Muscle of leg (tissue), 11 donors: Measurements from ENCODE around the gene DHH. TPM values are rescaled to one million over a fixed set of nuclear protein-coding genes. Genes with fewer than 3 reads are reported as not detected.

Experiments
- DNase-seq: peaks from one replicate; pipeline ENCODE4 v3.0.0; 2013
- H3K27ac ChIP-seq: one replicate; pipeline ENCODE4 v1.5.1; 2013; ENCODE audit warnings: mild to moderate bottlenecking, low read length, control low read depth
- H3K27me3 ChIP-seq: one replicate; pipeline ENCODE4 v1.6.1; 2013; ENCODE audit warnings: low read length; ENCODE audit not compliant: control insufficient read depth, insufficient read depth
- H3K36me3 ChIP-seq: one replicate; pipeline ENCODE4 v1.6.1; 2013; ENCODE audit warnings: low read length; ENCODE audit not compliant: control insufficient read depth, insufficient read depth
- H3K4me1 ChIP-seq: one replicate; pipeline ENCODE4 v1.6.1; 2013; ENCODE audit warnings: low read length; ENCODE audit not compliant: control insufficient read depth, insufficient read depth
- H3K4me3 ChIP-seq: one replicate; pipeline ENCODE4 v1.5.1; 2013; ENCODE audit warnings: low read length, control low read depth
- H3K9me3 ChIP-seq: replicated peaks from 2 replicates; pipeline ENCODE4 v1.6.1; 2013; ENCODE audit warnings: low read depth, low read length; ENCODE audit not compliant: control insufficient read depth
- WGBS: methylation state at CpG from one replicate; pipeline ENCODE4 v1.1.5; 2013; ENCODE audit warnings: missing lambda C conversion rate; ENCODE audit not compliant: insufficient coverage; 5-methylcytosine and 5-hydroxymethylcytosine counted together
- polyA plus RNA-seq, 8 donors: library from polyadenylated mRNA; unstranded; fragments of 120-200 nt; gene quantifications; one replicate each; pipeline versions ENCODE4 v1.2.1 to v1.2.3, GENCODE V29; 2013; ENCODE audit warnings: inconsistent platforms in 1 of 8, low replicate concordance in 1 of 8; ENCODE audit not compliant: insufficient read length in 8 of 8, insufficient read depth in 1 of 8
- total RNA-seq: library from RNA; stranded (reverse); fragments of 120-200 nt; gene quantifications from one replicate; pipeline ENCODE4 v1.2.4, GENCODE V29; 2013

DHH gene
- total and polyA plus RNA-seq, 9 donors: 0.42 to 3.4 (median 1.1) TPM

- 55% methylated on average over 1 of the region's 18 CpGs for WGBS
- H3K4me3 ChIP-seq: no peak overlapping the region
- peaks cover 99% of the 10 kb centered on the region for H3K36me3 ChIP-seq
- H3K27ac ChIP-seq: no peak overlapping the region
- no peaks in the 10 kb centered on the region for H3K4me1 ChIP-seq
- H3K9me3 ChIP-seq: no peaks in the 10 kb centered on the region
- no peak for DNase-seq
- H3K27me3 ChIP-seq: no peaks in the 10 kb centered on the region
Measured at GRCh38 chr12:49041881-49042484, 52.6 kb downstream of the DHH start.

GRCh38 chr12:49041036-49041880 is 53.3 kb downstream of the DHH start:
- Histone ChIP-seq H3K4me1 (no peaks in the 10 kb centered on the region), H3K36me3 (peaks cover 98% of the 10 kb centered on the region), H3K4me3 (no peak overlapping the region), H3K9me3 (no peaks in the 10 kb centered on the region), H3K27me3 (no peaks in the 10 kb centered on the region), H3K27ac (no peak overlapping the region)
- 91% methylated on average over 26 of the region's 31 CpGs for whole genome bisulfite sequencing
- DNase-seq: no peak

GRCh38 chr12:49040364-49040855 is 54.2 kb downstream of the DHH start:
- H3K4me3 ChIP-seq: no peak overlapping the region
- H3K36me3 ChIP-seq: peaks cover 89% of the 10 kb centered on the region
- no peaks in the 10 kb centered on the region for H3K9me3 ChIP-seq
- DNase-seq: no peak
- 92% methylated on average over 14 of the region's 14 CpGs for WGBS
- no peak overlapping the region for H3K27ac ChIP-seq
- H3K27me3 ChIP-seq: no peaks in the 10 kb centered on the region
- no peaks in the 10 kb centered on the region for H3K4me1 ChIP-seq

- 91% methylated on average over 20 of the region's 30 CpGs for WGBS
- no peak overlapping the region for H3K27ac ChIP-seq
- H3K4me3 ChIP-seq: no peak overlapping the region
- H3K4me1 ChIP-seq: no peaks in the 10 kb centered on the region
- H3K27me3 ChIP-seq: no peaks in the 10 kb centered on the region
- peaks cover 89% of the 10 kb centered on the region for H3K36me3 ChIP-seq
- no peaks in the 10 kb centered on the region for H3K9me3 ChIP-seq
- no peak for DNase-seq
Measured at GRCh38 chr12:49039421-49040363, 54.9 kb downstream of the DHH start.

GRCh38 chr12:49038291-49038955 is 56.2 kb downstream of the DHH start:
- no peaks in the 10 kb centered on the region for H3K9me3 ChIP-seq
- H3K4me1 ChIP-seq: peaks cover 10% of the 10 kb centered on the region
- WGBS: 91% methylated on average over 20 of the region's 20 CpGs
- H3K4me3 ChIP-seq: no peak overlapping the region
- no peak overlapping the region for H3K27ac ChIP-seq
- H3K27me3 ChIP-seq: no peaks in the 10 kb centered on the region
- peaks cover 89% of the 10 kb centered on the region for H3K36me3 ChIP-seq
- DNase-seq: no peak

- Histone ChIP-seq H3K36me3 (peaks cover 89% of the 10 kb centered on the region), H3K27me3 (no peaks in the 10 kb centered on the region), H3K4me3 (no peak overlapping the region), H3K4me1 (peaks cover 16% of the 10 kb centered on the region), H3K27ac (no peak overlapping the region), H3K9me3 (no peaks in the 10 kb centered on the region)
- DNase-seq: no peak
- 91% methylated on average over 5 of the region's 7 CpGs for WGBS
Measured at GRCh38 chr12:49037947-49038237, 56.7 kb downstream of the DHH start.

GRCh38 chr12:49037111-49037946 is 57.3 kb downstream of the DHH start:
- WGBS: 93% methylated on average over 8 of the region's 9 CpGs
- no peak overlapping the region for H3K4me3 ChIP-seq
- H3K4me1 ChIP-seq: peaks cover 21% of the 10 kb centered on the region
- no peaks in the 10 kb centered on the region for H3K27me3 ChIP-seq
- H3K36me3 ChIP-seq: peaks cover 89% of the 10 kb centered on the region
- H3K9me3 ChIP-seq: no peaks in the 10 kb centered on the region
- H3K27ac ChIP-seq: no peak overlapping the region
- no peak for DNase-seq
